ENCODE results near the gene CLCN3. TPM values are rescaled to one million over a fixed set of nuclear protein-coding genes. Genes with fewer than 3 reads are reported as not detected.

The CLCN3 gene
- total RNA-seq, 1 experiment from 2014 or later, result 63.0 TPM

- Histone ChIP-seq H3K36me3 (ENCODE audit: insufficient read depth, low read length, poor library complexity, severe bottlenecking) (peaks cover 14% of the 10 kb centered on the region), H3K4me3 (ENCODE audit: low read depth, low read length, poor library complexity, severe bottlenecking) (peak overlapping the region; percentile 66), H3K4me1 (ENCODE audit: insufficient read depth, low read length, poor library complexity, severe bottlenecking) (peaks cover 15% of the 10 kb centered on the region), H3K9me3 (ENCODE audit: low read depth, low read length, poor library complexity, severe bottlenecking) (no peaks in the 10 kb centered on the region), H3K27ac (ENCODE audit: low read depth, low read length, poor library complexity, severe bottlenecking) (peak overlapping the region; percentile 72), H3K27me3 (replicated peaks; ENCODE audit: insufficient read depth, low read depth, low read length, poor library complexity) (no peaks in the 10 kb centered on the region)
- ChIA-PET CTCF (interaction anchor here (0.5 to 1.0 kb wide), 2 partner anchors 143 to 290 kb away, joined by 3 read pairs; no protein-coding TSS in a partner anchor), POLR2A (ENCODE audit: low non-redundant PET) (no interaction called here)
- DNase-seq (ENCODE audit: low spot score), result no peak
- intact Hi-C loops (cut with micrococcal nuclease; ENCODE audit: unreplicated experiment), result loop anchor here (10.0 kb wide), 1 partner anchor 142 kb away; the partner anchor contains the start of gene NEK1
- BruUV-seq (replicated peaks), result no TSS peak
- TF ChIP-seq CTCF (conservative IDR thresholded peaks at IDR 0.05; ENCODE audit: low read depth, low read length) (no peak), EZH2 (IDR thresholded peaks at IDR 0.05; ENCODE audit: borderline replicate concordance, low read depth, low read length, poor library complexity, severe bottlenecking) (no peak)
These were observed 136.7 kb downstream of the CLCN3 start for GRCh38 chr4:169756971-169757574.

- intact Hi-C loops (cut with micrococcal nuclease; ENCODE audit: unreplicated experiment), result loop anchor here (10.0 kb wide), 1 partner anchor 143 kb away; the partner anchor contains the start of gene NEK1
- ChIA-PET POLR2A (ENCODE audit: low non-redundant PET) (no interaction called here), CTCF (interaction anchor here (0.5 to 1.0 kb wide), 2 partner anchors 144 to 290 kb away, joined by 3 read pairs; no protein-coding TSS in a partner anchor)
- Histone ChIP-seq H3K4me3 (ENCODE audit: low read depth, low read length, poor library complexity, severe bottlenecking) (peak within 1 kb of the TSS; percentile 66), H3K27ac (ENCODE audit: low read depth, low read length, poor library complexity, severe bottlenecking) (peak within 1 kb of the TSS; percentile 72), H3K27me3 (replicated peaks; ENCODE audit: insufficient read depth, low read depth, low read length, poor library complexity) (no peaks in the 10 kb centered on the region), H3K36me3 (ENCODE audit: insufficient read depth, low read length, poor library complexity, severe bottlenecking) (peaks cover 8% of the 10 kb centered on the region), H3K4me1 (ENCODE audit: insufficient read depth, low read length, poor library complexity, severe bottlenecking) (peaks cover 15% of the 10 kb centered on the region), H3K9me3 (ENCODE audit: low read depth, low read length, poor library complexity, severe bottlenecking) (no peaks in the 10 kb centered on the region)
- no TSS peak for BruUV-seq (replicated peaks)
- TF ChIP-seq EZH2 (IDR thresholded peaks at IDR 0.05; ENCODE audit: borderline replicate concordance, low read depth, low read length, poor library complexity, severe bottlenecking) (no peak), CTCF (conservative IDR thresholded peaks at IDR 0.05; ENCODE audit: low read depth, low read length) (no peak)
- peak; percentile 96 for DNase-seq (ENCODE audit: low spot score)
These were observed 137.3 kb downstream of the CLCN3 start, which contains the start of gene HPF1 for GRCh38 chr4:169757575-169758184. TSS of gene HPF1 (minus strand) at chr4:169757944. CDS start at chr4:169757877, 67 bp downstream.

GRCh38 chr4:169758401-169758962, 138.1 kb downstream of the CLCN3 start:
- H3K9me3 ChIP-seq (ENCODE audit: low read depth, low read length, poor library complexity, severe bottlenecking), result no peaks in the 10 kb centered on the region
- ChIA-PET POLR2A (ENCODE audit: low non-redundant PET) (no interaction called here), CTCF (no interaction called here)
- no peak overlapping the region for H3K27ac ChIP-seq (ENCODE audit: low read depth, low read length, poor library complexity, severe bottlenecking)
- peaks cover 3% of the 10 kb centered on the region for H3K36me3 ChIP-seq (ENCODE audit: insufficient read depth, low read length, poor library complexity, severe bottlenecking)
- BruUV-seq (replicated peaks), result no TSS peak
- intact Hi-C loops (cut with micrococcal nuclease; ENCODE audit: unreplicated experiment), result loop anchor here (10.0 kb wide), 1 partner anchor 144 kb away; the partner anchor contains the start of gene NEK1
- H3K4me3 ChIP-seq (ENCODE audit: low read depth, low read length, poor library complexity, severe bottlenecking), result peak overlapping the region; percentile 66
- H3K27me3 ChIP-seq (replicated peaks; ENCODE audit: insufficient read depth, low read depth, low read length, poor library complexity), result no peaks in the 10 kb centered on the region
- peaks cover 15% of the 10 kb centered on the region for H3K4me1 ChIP-seq (ENCODE audit: insufficient read depth, low read length, poor library complexity, severe bottlenecking)
- no peak for DNase-seq (ENCODE audit: low spot score)
- TF ChIP-seq CTCF (conservative IDR thresholded peaks at IDR 0.05; ENCODE audit: low read depth, low read length), result no peak
- no peak for TF ChIP-seq EZH2 (IDR thresholded peaks at IDR 0.05; ENCODE audit: borderline replicate concordance, low read depth, low read length, poor library complexity, severe bottlenecking)
